H9 (cell line): ENCODE data around the gene GALNT13. TPM values are rescaled to one million over a fixed set of nuclear protein-coding genes. Genes with fewer than 3 reads are reported as not detected.

Source experiments
- DNase-seq: peaks from one replicate; pipeline ENCODE4 v3.0.0-alpha.2; 2017
- H2AFZ ChIP-seq: one replicate; pipeline ENCODE4 v1.6.1; 2013; ENCODE audit warnings: mild to moderate bottlenecking, low read length, control low read depth, moderate library complexity
- H2AK5ac ChIP-seq: 2 replicates; pipeline ENCODE4 v1.6.1; 2013; ENCODE audit warnings: low read length, control low read depth, mixed read lengths; ENCODE audit not compliant: insufficient read length
- H2BK120ac ChIP-seq: one replicate; pipeline ENCODE4 v1.6.1; 2013; ENCODE audit warnings: low read depth, mild to moderate bottlenecking, low read length, control low read depth, inconsistent platforms; ENCODE audit not compliant: poor library complexity, severe bottlenecking
- H2BK12ac ChIP-seq: 2 replicates; pipeline ENCODE4 v1.6.1; 2013; ENCODE audit warnings: low read length, control low read depth, mixed read lengths, low read depth; ENCODE audit not compliant: insufficient read length
- H2BK15ac ChIP-seq: 2 replicates; pipeline ENCODE4 v1.6.1; 2013; ENCODE audit warnings: low read depth, low read length, control low read depth
- H2BK20ac ChIP-seq: one replicate; pipeline ENCODE4 v1.6.1; 2013; ENCODE audit warnings: low read depth, mild to moderate bottlenecking, low read length, control low read depth, inconsistent platforms; ENCODE audit not compliant: poor library complexity, severe bottlenecking
- H2BK5ac ChIP-seq: 2 replicates; pipeline ENCODE4 v1.6.1; 2013; ENCODE audit warnings: low read length, control low read depth, mixed read lengths; ENCODE audit not compliant: insufficient read length
- H3K14ac ChIP-seq: 2 replicates; pipeline ENCODE4 v1.6.1; 2013; ENCODE audit warnings: low read length, control low read depth; ENCODE audit not compliant: insufficient read depth
- H3K18ac ChIP-seq: 2 replicates; pipeline ENCODE4 v1.6.1; 2013; ENCODE audit warnings: low read depth, mild to moderate bottlenecking, mixed read lengths, low read length, control low read depth; ENCODE audit not compliant: insufficient read length
- H3K23ac ChIP-seq: 2 replicates; pipeline ENCODE4 v1.6.1; 2013; ENCODE audit warnings: low read length, control low read depth, mixed read lengths, low read depth; ENCODE audit not compliant: insufficient read length
- H3K23me2 ChIP-seq: 2 replicates; pipeline ENCODE4 v1.6.1; 2013; ENCODE audit warnings: low read depth, mild to moderate bottlenecking, mixed read lengths, low read length, control low read depth; ENCODE audit not compliant: insufficient read length, poor library complexity, severe bottlenecking
- H3K27ac ChIP-seq: 2 replicates; pipeline ENCODE4 v1.5.1; 2013; ENCODE audit warnings: low read length, control low read depth, mixed read lengths, low read depth; ENCODE audit not compliant: insufficient read length
- H3K27me3 ChIP-seq: 2 replicates; pipeline ENCODE4 v1.6.1; 2013; ENCODE audit warnings: low read length, control low read depth, inconsistent platforms; ENCODE audit not compliant: insufficient read depth
- H3K4ac ChIP-seq: 2 replicates; pipeline ENCODE4 v1.6.1; 2013; ENCODE audit warnings: low read depth, mild to moderate bottlenecking, control low read depth, inconsistent platforms, low read length, moderate library complexity
- H3K4me1 ChIP-seq: 2 replicates; pipeline ENCODE4 v1.6.1; 2013; ENCODE audit warnings: low read length, control low read depth, inconsistent platforms; ENCODE audit not compliant: insufficient read depth
- H3K4me2 ChIP-seq: 2 replicates; pipeline ENCODE4 v1.6.1; 2013; ENCODE audit warnings: low read length, control low read depth, mixed read lengths; ENCODE audit not compliant: insufficient read length, insufficient read depth
- H3K56ac ChIP-seq: 2 replicates; pipeline ENCODE4 v1.6.1; 2013; ENCODE audit warnings: low read depth, mild to moderate bottlenecking, mixed read lengths, low read length, control low read depth; ENCODE audit not compliant: insufficient read length
- H3K79me1 ChIP-seq: 2 replicates; pipeline ENCODE4 v1.6.1; 2013; ENCODE audit warnings: low read depth, mild to moderate bottlenecking, moderate library complexity, low read length, control low read depth, inconsistent platforms; ENCODE audit not compliant: insufficient read depth, poor library complexity, severe bottlenecking
- H3K79me2 ChIP-seq: 2 replicates; pipeline ENCODE4 v1.6.1; 2013; ENCODE audit warnings: low read length, control low read depth, inconsistent platforms; ENCODE audit not compliant: insufficient read depth
- H3K9ac ChIP-seq: 2 replicates; pipeline ENCODE4 v1.6.1; 2013; ENCODE audit warnings: low read length, control low read depth, mixed read lengths; ENCODE audit not compliant: insufficient read length; ENCODE audit errors: extremely low read depth
- H3K9me3 ChIP-seq: one replicate; pipeline ENCODE4 v1.6.1; 2013; ENCODE audit warnings: low read depth, low read length, inconsistent platforms; ENCODE audit not compliant: control insufficient read depth
- H3T11ph ChIP-seq: one replicate; pipeline ENCODE4 v1.6.1; 2013; ENCODE audit warnings: mild to moderate bottlenecking, low read length, control low read depth, inconsistent platforms
- H4K20me1 ChIP-seq: one replicate; pipeline ENCODE4 v1.6.1; 2013; ENCODE audit not compliant: control insufficient read depth, insufficient read length, insufficient read depth
- H4K5ac ChIP-seq: 2 replicates; pipeline ENCODE4 v1.6.1; 2013; ENCODE audit warnings: low read depth, mild to moderate bottlenecking, mixed read lengths, low read length, control low read depth; ENCODE audit not compliant: insufficient read length
- H4K8ac ChIP-seq: replicated peaks from 2 replicates; pipeline ENCODE4 v1.6.1; 2013; ENCODE audit warnings: low read length, control low read depth, mixed read lengths, low read depth; ENCODE audit not compliant: insufficient read length
- H4K91ac ChIP-seq: 2 replicates; pipeline ENCODE4 v1.6.1; 2013; ENCODE audit warnings: low read depth, mild to moderate bottlenecking, moderate library complexity, mixed read lengths, low read length, control low read depth; ENCODE audit not compliant: insufficient read length
- H3K27ac Mint-ChIP-seq, 3 experiments: 2 replicates in 2 of 3; 3 replicates in 1 of 3; pipeline ENCODE4 v1.8.0; 2020 to 2021; ENCODE audit warnings: mixed read lengths in 3 of 3, mild to moderate bottlenecking in 1 of 3, moderate library complexity in 1 of 3
- H3K27me3 Mint-ChIP-seq: 2 replicates; pipeline ENCODE4 v1.8.0; 2021; ENCODE audit warnings: low read depth, mild to moderate bottlenecking, moderate library complexity, mixed read lengths
- H3K36me3 Mint-ChIP-seq, 3 experiments: 2 replicates in 2 of 3; 3 replicates in 1 of 3; pipeline ENCODE4 v1.8.0; 2020 to 2021; ENCODE audit warnings: low read depth in 3 of 3, mixed read lengths in 3 of 3; ENCODE audit not compliant: insufficient read depth in 1 of 3
- H3K4me1 Mint-ChIP-seq, 2 experiments: 2 replicates each; pipeline ENCODE4 v1.8.0; 2020; ENCODE audit warnings: mixed read lengths in 2 of 2
- H3K4me3 Mint-ChIP-seq, 2 experiments: 2 replicates in 1 of 2; 3 replicates in 1 of 2; pipeline ENCODE4 v1.8.0; 2020 to 2021; ENCODE audit warnings: mild to moderate bottlenecking in 2 of 2, mixed read lengths in 2 of 2, moderate library complexity in 1 of 2
- H3K9me3 Mint-ChIP-seq, 2 experiments: 2 replicates in 1 of 2; 3 replicates in 1 of 2; pipeline ENCODE4 v1.8.0; 2020; ENCODE audit warnings: mild to moderate bottlenecking in 2 of 2, mixed read lengths in 2 of 2, moderate library complexity in 1 of 2
- WGBS: extraction: QIAGEN DNeasy Blood & Tissue Kit; methylation state at CpG from one replicate; pipeline ENCODE4 v1.1.7; 2013; ENCODE audit warnings: missing lambda C conversion rate, low lambda C conversion rate, mixed read lengths; ENCODE audit not compliant: insufficient read length; ENCODE audit errors: extremely low coverage; 5-methylcytosine and 5-hydroxymethylcytosine counted together
- total RNA-seq: library from RNA; stranded (reverse); gene quantifications from 2 replicates; pipeline ENCODE4 v1.2.1, GENCODE V29; 2021
- TF ChIP-seq, protein P1 (sequence below): fragments of 200-600 bp; sonication (generic); conservative IDR thresholded peaks from 3 replicates; pipeline ENCODE4 v1.8.0; 2021; ENCODE audit warnings: antibody characterized with exemption, mild to moderate bottlenecking

The GALNT13 gene
- total RNA-seq, 1 experiment from 2014 or later, result 6.6 TPM

DNA sequence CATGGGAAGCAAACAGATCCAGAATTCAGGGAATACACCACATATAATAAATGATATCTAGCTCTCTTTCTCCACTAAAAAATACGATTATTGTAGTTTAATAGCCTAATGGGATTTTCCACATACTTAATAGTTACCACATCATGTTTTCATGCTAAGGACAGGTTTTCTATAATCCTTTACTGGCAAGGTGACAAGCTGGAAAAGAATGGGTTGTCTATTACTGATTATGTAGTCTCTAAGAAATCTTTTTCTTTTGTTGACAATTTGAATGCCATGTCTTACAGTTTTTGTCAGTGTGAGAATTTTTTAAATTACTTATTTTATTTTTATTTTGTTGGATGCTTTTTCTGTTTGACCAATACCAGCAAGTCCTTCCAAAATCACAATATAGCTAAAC, 177.8 kb downstream of the GALNT13 start:
- Histone ChIP-seq H3K23me2 (no peaks in the 10 kb centered on the region), H3K14ac (no peak overlapping the region), H3K4ac (no peak overlapping the region), H3K4me1 (no peaks in the 10 kb centered on the region), H2AFZ (no peak overlapping the region), H3T11ph (no peak overlapping the region), H3K27ac (no peak overlapping the region), H3K9me3 (no peaks in the 10 kb centered on the region), H2BK120ac (no peak overlapping the region), H3K27me3 (no peaks in the 10 kb centered on the region), H4K20me1 (no peaks in the 10 kb centered on the region), H4K8ac (no peak overlapping the region), H2AK5ac (no peak overlapping the region), H2BK12ac (no peak overlapping the region), H3K79me2 (no peaks in the 10 kb centered on the region), H3K23ac (no peak overlapping the region), H2BK20ac (no peak overlapping the region), H2BK15ac (no peak overlapping the region), H4K5ac (no peak overlapping the region), H3K79me1 (no peaks in the 10 kb centered on the region), H2BK5ac (no peak overlapping the region), H3K56ac (no peak overlapping the region), H3K9ac (no peak overlapping the region), H4K91ac (no peak overlapping the region), H3K18ac (no peak overlapping the region), H3K4me2 (no peak overlapping the region)
- Mint-ChIP-seq H3K9me3 (no peaks in the 10 kb centered on the region), H3K27ac (no peak overlapping the region), H3K36me3 (no peaks in the 10 kb centered on the region), H3K4me1 (no peaks in the 10 kb centered on the region), H3K27me3 (no peaks in the 10 kb centered on the region), H3K4me3 (no peak overlapping the region)
- no peak for DNase-seq
- TF ChIP-seq, protein P1, sequence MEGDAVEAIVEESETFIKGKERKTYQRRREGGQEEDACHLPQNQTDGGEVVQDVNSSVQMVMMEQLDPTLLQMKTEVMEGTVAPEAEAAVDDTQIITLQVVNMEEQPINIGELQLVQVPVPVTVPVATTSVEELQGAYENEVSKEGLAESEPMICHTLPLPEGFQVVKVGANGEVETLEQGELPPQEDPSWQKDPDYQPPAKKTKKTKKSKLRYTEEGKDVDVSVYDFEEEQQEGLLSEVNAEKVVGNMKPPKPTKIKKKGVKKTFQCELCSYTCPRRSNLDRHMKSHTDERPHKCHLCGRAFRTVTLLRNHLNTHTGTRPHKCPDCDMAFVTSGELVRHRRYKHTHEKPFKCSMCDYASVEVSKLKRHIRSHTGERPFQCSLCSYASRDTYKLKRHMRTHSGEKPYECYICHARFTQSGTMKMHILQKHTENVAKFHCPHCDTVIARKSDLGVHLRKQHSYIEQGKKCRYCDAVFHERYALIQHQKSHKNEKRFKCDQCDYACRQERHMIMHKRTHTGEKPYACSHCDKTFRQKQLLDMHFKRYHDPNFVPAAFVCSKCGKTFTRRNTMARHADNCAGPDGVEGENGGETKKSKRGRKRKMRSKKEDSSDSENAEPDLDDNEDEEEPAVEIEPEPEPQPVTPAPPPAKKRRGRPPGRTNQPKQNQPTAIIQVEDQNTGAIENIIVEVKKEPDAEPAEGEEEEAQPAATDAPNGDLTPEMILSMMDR, result no peak
- no CpG with 5 or more reads among the region's 1 CpG for WGBS
